NT2/D1 (cell line): ENCODE data around the gene PDE7B.

Source experiments
- DNase-seq: peaks from one replicate; pipeline ENCODE4 v3.0.0-alpha.2; 2011; ENCODE audit warnings: low read depth, low spot score
- H3K27me3 ChIP-seq: 2 replicates; pipeline ENCODE4 v1.6.0; 2011; ENCODE audit warnings: mild to moderate bottlenecking; ENCODE audit not compliant: insufficient read length, insufficient read depth
- H3K36me3 ChIP-seq: 2 replicates; pipeline ENCODE4 v1.6.1; 2011; ENCODE audit warnings: mild to moderate bottlenecking, low read length, mixed read lengths; ENCODE audit not compliant: insufficient read depth, insufficient read length
- H3K4me1 ChIP-seq: 2 replicates; pipeline ENCODE4 v1.5.1; 2011; ENCODE audit not compliant: insufficient read depth, insufficient read length
- H3K4me3 ChIP-seq: 2 replicates; pipeline ENCODE4 v1.5.1; 2011; ENCODE audit warnings: low read depth; ENCODE audit not compliant: insufficient read length
- H3K9ac ChIP-seq: 2 replicates; pipeline ENCODE4 v1.6.0; 2011; ENCODE audit warnings: low read depth; ENCODE audit not compliant: insufficient read length
- H3K9me3 ChIP-seq: 2 replicates; pipeline ENCODE4 v1.5.1; 2011; ENCODE audit warnings: mild to moderate bottlenecking, low read length; ENCODE audit not compliant: insufficient read depth
- SUZ12 ChIP-seq: IDR thresholded peaks from 2 replicates; pipeline ENCODE4 v1.6.1; 2011; ENCODE audit not compliant: insufficient read length, insufficient read depth; ENCODE audit errors: extremely low read depth
- YY1 ChIP-seq: IDR thresholded peaks from 2 replicates; pipeline ENCODE4 v1.6.1; 2011; ENCODE audit not compliant: insufficient read length, insufficient read depth
- ZNF274 ChIP-seq: IDR thresholded peaks from 2 replicates; pipeline ENCODE4 v1.6.1; 2011; ENCODE audit warnings: mild to moderate bottlenecking, low read depth, low read length

Gene PDE7B

GRCh38 chr6:136163260-136163659 lies 311.8 kb downstream of the PDE7B start:
- DNase-seq, result no peak
- H3K4me1 ChIP-seq, result no peaks in the 10 kb centered on the region
- no peak overlapping the region for H3K4me3 ChIP-seq
- TF ChIP-seq YY1 (no peak), ZNF274 (no peak), SUZ12 (no peak)
- H3K27me3 ChIP-seq, result no peaks in the 10 kb centered on the region
- H3K36me3 ChIP-seq, result no peaks in the 10 kb centered on the region
- peaks cover 5% of the 10 kb centered on the region; the same call in 1 of the 2 replicates for H3K9me3 ChIP-seq
- no peak overlapping the region for H3K9ac ChIP-seq

GRCh38 chr6:136166815-136167214 lies 315.3 kb downstream of the PDE7B start:
- Histone ChIP-seq H3K4me1 (no peaks in the 10 kb centered on the region), H3K27me3 (no peaks in the 10 kb centered on the region), H3K36me3 (no peaks in the 10 kb centered on the region), H3K9me3 (peaks cover 5% of the 10 kb centered on the region; the same call in 1 of the 2 replicates), H3K9ac (no peak overlapping the region), H3K4me3 (no peak overlapping the region)
- TF ChIP-seq YY1, result no peak
- no peak for TF ChIP-seq SUZ12
- TF ChIP-seq ZNF274, result no peak
- DNase-seq, result no peak

DNA sequence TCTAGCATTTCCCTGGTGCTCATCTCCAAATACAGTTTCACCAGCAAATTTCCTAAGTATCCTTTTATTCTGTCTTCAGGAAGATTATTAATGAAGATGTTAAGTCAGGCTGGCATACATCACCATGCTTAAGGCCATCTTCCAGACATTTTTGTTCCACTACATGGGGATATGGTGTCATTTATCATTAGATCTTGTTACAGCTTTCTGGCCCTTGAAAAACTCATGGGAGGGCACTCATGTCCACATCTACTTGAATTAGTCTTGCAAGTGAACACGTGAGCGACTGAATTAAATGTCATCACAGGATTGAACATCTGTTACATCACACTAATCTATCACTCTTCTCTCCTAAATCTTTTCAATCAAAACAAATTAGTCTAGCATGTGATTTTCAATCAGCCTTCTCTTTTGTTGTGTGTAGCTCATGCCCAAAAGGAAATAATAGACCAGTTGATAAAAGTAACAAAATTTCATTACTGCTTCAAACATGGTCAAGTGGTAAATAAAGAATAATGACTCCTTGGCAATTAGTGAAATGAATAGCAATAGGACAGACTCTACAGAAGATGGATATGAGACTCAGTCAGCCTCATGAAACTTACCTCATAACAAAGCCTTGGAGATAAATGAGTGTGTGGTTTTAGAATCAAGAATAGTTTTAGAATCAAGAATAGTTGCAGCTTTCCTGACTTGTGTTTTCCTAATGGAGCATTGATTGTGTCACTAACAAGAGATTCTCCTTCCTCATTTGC lies 318.1 kb downstream of the PDE7B start:
- no peak for TF ChIP-seq YY1
- no peak for TF ChIP-seq ZNF274
- no peak for TF ChIP-seq SUZ12
- H3K27me3 ChIP-seq, result no peaks in the 10 kb centered on the region
- DNase-seq, result no peak
- no peak overlapping the region for H3K4me3 ChIP-seq
- no peaks in the 10 kb centered on the region for H3K9me3 ChIP-seq
- no peak overlapping the region for H3K9ac ChIP-seq
- H3K4me1 ChIP-seq, result no peaks in the 10 kb centered on the region
- H3K36me3 ChIP-seq, result no peaks in the 10 kb centered on the region

DNA sequence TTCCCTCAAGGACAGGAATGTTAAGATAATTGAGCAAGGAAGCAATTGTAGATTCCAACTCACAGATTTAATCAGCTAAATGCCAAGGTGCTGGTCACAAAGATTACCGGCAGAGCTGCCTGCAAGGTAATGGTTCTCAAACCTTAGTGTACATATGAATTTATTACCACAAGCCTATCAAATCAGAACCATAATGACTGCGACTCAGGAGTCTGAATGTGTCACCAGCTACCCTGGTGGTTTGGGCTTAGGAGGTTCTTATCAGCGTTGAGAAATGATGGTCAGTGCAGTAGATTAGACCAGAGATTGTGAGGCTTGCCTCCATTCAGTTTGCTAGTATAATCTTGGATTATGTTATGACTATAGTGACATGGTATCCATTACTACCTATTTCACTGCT lies 319.7 kb downstream of the PDE7B start:
- Histone ChIP-seq H3K4me3 (no peak overlapping the region), H3K27me3 (no peaks in the 10 kb centered on the region), H3K9me3 (no peaks in the 10 kb centered on the region), H3K9ac (no peak overlapping the region), H3K4me1 (no peaks in the 10 kb centered on the region), H3K36me3 (no peaks in the 10 kb centered on the region)
- DNase-seq, result no peak
- TF ChIP-seq ZNF274 (no peak), SUZ12 (no peak), YY1 (no peak)

- H3K9me3 ChIP-seq, result no peaks in the 10 kb centered on the region
- H3K9ac ChIP-seq, result no peak overlapping the region
- no peak for TF ChIP-seq SUZ12
- no peak for TF ChIP-seq ZNF274
- TF ChIP-seq YY1, result no peak
- H3K36me3 ChIP-seq, result no peaks in the 10 kb centered on the region
- no peak overlapping the region for H3K4me3 ChIP-seq
- H3K4me1 ChIP-seq, result no peaks in the 10 kb centered on the region
- no peak for DNase-seq
- no peaks in the 10 kb centered on the region for H3K27me3 ChIP-seq
Observed at GRCh38 chr6:136173519-136174507, 322.3 kb downstream of the PDE7B start.

GRCh38 chr6:136174510-136174909 lies 323.0 kb downstream of the PDE7B start:
- no peak overlapping the region for H3K4me3 ChIP-seq
- no peaks in the 10 kb centered on the region for H3K36me3 ChIP-seq
- H3K4me1 ChIP-seq, result no peaks in the 10 kb centered on the region
- no peaks in the 10 kb centered on the region for H3K9me3 ChIP-seq
- no peak for DNase-seq
- no peaks in the 10 kb centered on the region for H3K27me3 ChIP-seq
- TF ChIP-seq ZNF274 (no peak), YY1 (no peak), SUZ12 (no peak)
- no peak overlapping the region for H3K9ac ChIP-seq

- Histone ChIP-seq H3K9me3 (no peaks in the 10 kb centered on the region), H3K4me3 (no peak overlapping the region), H3K9ac (no peak overlapping the region), H3K27me3 (no peaks in the 10 kb centered on the region), H3K36me3 (no peaks in the 10 kb centered on the region), H3K4me1 (no peaks in the 10 kb centered on the region)
- DNase-seq, result no peak
- TF ChIP-seq ZNF274 (no peak), YY1 (no peak), SUZ12 (no peak)
Observed at GRCh38 chr6:136175873-136176272, 324.4 kb downstream of the PDE7B start.
